Astrocyte (in vitro differentiated cells and primary cell): Measurements from ENCODE around the gene OTUD6A. TPM values are rescaled to one million over a fixed set of nuclear protein-coding genes. Genes with fewer than 3 reads are reported as not detected.

Experiments used
- DNase-seq: peaks from one replicate; pipeline ENCODE4 v3.0.0-alpha.2; 2010; ENCODE audit warnings: low read depth
- FAIRE-seq: peaks from 2 replicates; lab custom pipeline; 2011; peaks lifted over from hg19 to GRCh38; lab: Jason Lieb, UNC
- H2AFZ ChIP-seq: 2 replicates; pipeline ENCODE4 v1.6.0; 2012; ENCODE audit warnings: low read depth, low read length, inconsistent platforms
- H3K27ac ChIP-seq: 2 replicates; pipeline ENCODE4 v1.5.1; 2011; ENCODE audit warnings: low read depth, low read length, inconsistent platforms
- H3K27me3 ChIP-seq: 2 replicates; pipeline ENCODE4 v1.6.0; 2011; ENCODE audit warnings: low read length, inconsistent platforms; ENCODE audit not compliant: insufficient read depth
- H3K36me3 ChIP-seq: 2 replicates; pipeline ENCODE4 v1.5.1; 2011; ENCODE audit warnings: low read length, inconsistent platforms; ENCODE audit not compliant: insufficient read depth
- H3K4me1 ChIP-seq: 2 replicates; pipeline ENCODE4 v1.5.1; 2011; ENCODE audit warnings: low read length, inconsistent platforms; ENCODE audit not compliant: insufficient read depth
- H3K4me2 ChIP-seq: 2 replicates; pipeline ENCODE4 v1.6.0; 2012; ENCODE audit warnings: low read length, inconsistent platforms
- H3K4me3 ChIP-seq: 2 replicates; pipeline ENCODE4 v1.5.1; 2011; ENCODE audit warnings: low read depth, mild to moderate bottlenecking, low read length, inconsistent platforms; ENCODE audit not compliant: insufficient read depth
- H3K79me2 ChIP-seq: 2 replicates; pipeline ENCODE4 v1.6.0; 2012; ENCODE audit warnings: mild to moderate bottlenecking, low read length, inconsistent platforms; ENCODE audit not compliant: insufficient read depth
- H3K9ac ChIP-seq: 2 replicates; pipeline ENCODE4 v1.6.0; 2012; ENCODE audit warnings: mild to moderate bottlenecking, low read length, inconsistent platforms
- H3K9me3 ChIP-seq: 2 replicates; pipeline ENCODE4 v1.5.1; 2012; ENCODE audit warnings: low read depth, mild to moderate bottlenecking, low read length, inconsistent platforms; ENCODE audit not compliant: insufficient read depth
- H4K20me1 ChIP-seq: 2 replicates; pipeline ENCODE4 v1.6.0; 2012; ENCODE audit warnings: low read length, inconsistent platforms; ENCODE audit not compliant: insufficient read depth
- H3K27ac Mint-ChIP-seq: one replicate; pipeline ENCODE4 v1.8.0; 2021; ENCODE audit warnings: mild to moderate bottlenecking, mixed read lengths; ENCODE audit not compliant: unreplicated experiment
- H3K27me3 Mint-ChIP-seq: one replicate; pipeline ENCODE4 v1.8.0; 2021; ENCODE audit warnings: low read depth, mixed read lengths; ENCODE audit not compliant: unreplicated experiment
- H3K36me3 Mint-ChIP-seq: one replicate; pipeline ENCODE4 v1.8.0; 2021; ENCODE audit warnings: low read depth, mixed read lengths; ENCODE audit not compliant: unreplicated experiment
- H3K4me1 Mint-ChIP-seq: one replicate; pipeline ENCODE4 v1.8.0; 2021; ENCODE audit warnings: low read depth, mixed read lengths; ENCODE audit not compliant: unreplicated experiment
- H3K4me3 Mint-ChIP-seq: one replicate; pipeline ENCODE4 v1.8.0; 2021; ENCODE audit warnings: mild to moderate bottlenecking, moderate library complexity, mixed read lengths; ENCODE audit not compliant: unreplicated experiment
- H3K9me3 Mint-ChIP-seq: one replicate; pipeline ENCODE4 v1.8.0; 2021; ENCODE audit warnings: mild to moderate bottlenecking, mixed read lengths; ENCODE audit not compliant: unreplicated experiment
- CTCF ChIP-seq: IDR thresholded peaks from 2 replicates; pipeline ENCODE4 v1.5.1; 2011; ENCODE audit warnings: low read depth, mild to moderate bottlenecking, inconsistent platforms, low read length, moderate library complexity; ENCODE audit not compliant: insufficient read depth
- EZH2 ChIP-seq: IDR thresholded peaks from 2 replicates; pipeline ENCODE4 v1.6.1; 2012; ENCODE audit warnings: mild to moderate bottlenecking, low read length, inconsistent platforms; ENCODE audit not compliant: insufficient read depth
- total RNA-seq: library from RNA; stranded (reverse); gene quantifications from 2 replicates; pipeline ENCODE4 v1.2.1, GENCODE V29; 2021

The OTUD6A gene
- total RNA-seq, 1 donor from 2014 or later, result not detected

- H3K27ac Mint-ChIP-seq, result no peak overlapping the region
- no peaks in the 10 kb centered on the region for H3K36me3 Mint-ChIP-seq
- FAIRE-seq (peak; percentile 73), DNase-seq (no peak)
- no peak overlapping the region for H2AFZ ChIP-seq
- no peaks in the 10 kb centered on the region for H3K4me1 Mint-ChIP-seq
- H3K4me1 ChIP-seq, result no peaks in the 10 kb centered on the region
- no peak overlapping the region for H3K4me3 Mint-ChIP-seq
- H3K4me3 ChIP-seq, result no peak overlapping the region
- H3K27me3 ChIP-seq, result no peaks in the 10 kb centered on the region
- no peak overlapping the region for H3K27ac ChIP-seq
- no peaks in the 10 kb centered on the region for H3K79me2 ChIP-seq
- H3K9me3 ChIP-seq, result no peaks in the 10 kb centered on the region
- no peaks in the 10 kb centered on the region for H3K36me3 ChIP-seq
- TF ChIP-seq CTCF (no peak), EZH2 (no peak)
- peaks cover 5% of the 10 kb centered on the region for H3K27me3 Mint-ChIP-seq
- no peak overlapping the region for H3K9ac ChIP-seq
- no peaks in the 10 kb centered on the region for H4K20me1 ChIP-seq
- H3K4me2 ChIP-seq, result no peak overlapping the region
- H3K9me3 Mint-ChIP-seq, result peaks cover 3% of the 10 kb centered on the region
These were observed 7.9 kb upstream of the OTUD6A start for GRCh38 chrX:70054391-70054790.

- no peaks in the 10 kb centered on the region for H3K4me1 ChIP-seq
- no peak overlapping the region for H3K4me2 ChIP-seq
- TF ChIP-seq EZH2, result no peak
- TF ChIP-seq CTCF, result no peak
- H3K27me3 ChIP-seq, result no peaks in the 10 kb centered on the region
- no peak for FAIRE-seq
- no peak overlapping the region for H3K4me3 ChIP-seq
- DNase-seq, result no peak
- H3K9me3 ChIP-seq, result no peaks in the 10 kb centered on the region
- H3K27ac ChIP-seq, result no peak overlapping the region
- H4K20me1 ChIP-seq, result no peaks in the 10 kb centered on the region
- Mint-ChIP-seq H3K9me3 (no peaks in the 10 kb centered on the region), H3K36me3 (no peaks in the 10 kb centered on the region), H3K27me3 (peaks cover 8% of the 10 kb centered on the region), H3K4me3 (no peak overlapping the region), H3K4me1 (no peaks in the 10 kb centered on the region), H3K27ac (no peak overlapping the region)
- no peaks in the 10 kb centered on the region for H3K36me3 ChIP-seq
- H2AFZ ChIP-seq, result no peak overlapping the region
- no peaks in the 10 kb centered on the region for H3K79me2 ChIP-seq
- H3K9ac ChIP-seq, result no peak overlapping the region
These were observed 799 bp downstream of the OTUD6A start for GRCh38 chrX:70062961-70063550.

GRCh38 chrX:70066646-70067045, 4.4 kb downstream of the OTUD6A start:
- peaks cover 8% of the 10 kb centered on the region for H3K27me3 Mint-ChIP-seq
- no peak overlapping the region for H3K27ac Mint-ChIP-seq
- H3K36me3 ChIP-seq, result no peaks in the 10 kb centered on the region
- no peak overlapping the region for H3K4me3 Mint-ChIP-seq
- H3K4me2 ChIP-seq, result no peak overlapping the region
- no peaks in the 10 kb centered on the region for H3K79me2 ChIP-seq
- no peaks in the 10 kb centered on the region for H4K20me1 ChIP-seq
- FAIRE-seq, result no peak
- no peak for DNase-seq
- no peak overlapping the region for H3K4me3 ChIP-seq
- no peaks in the 10 kb centered on the region for H3K36me3 Mint-ChIP-seq
- H2AFZ ChIP-seq, result no peak overlapping the region
- no peaks in the 10 kb centered on the region for H3K4me1 ChIP-seq
- TF ChIP-seq EZH2 (no peak), CTCF (no peak)
- no peaks in the 10 kb centered on the region for H3K27me3 ChIP-seq
- H3K9ac ChIP-seq, result no peak overlapping the region
- H3K4me1 Mint-ChIP-seq, result no peaks in the 10 kb centered on the region
- no peaks in the 10 kb centered on the region for H3K9me3 ChIP-seq
- no peak overlapping the region for H3K27ac ChIP-seq
- H3K9me3 Mint-ChIP-seq, result no peaks in the 10 kb centered on the region
